Right renal cortex interstitium (tissue), 3 donors: ENCODE results near the gene FIG4. TPM values are rescaled to one million over a fixed set of nuclear protein-coding genes. Genes with fewer than 3 reads are reported as not detected.
"Not testable (repeated sequence)": the region's sequence is repeated elsewhere in the genome, so short reads cannot be mapped to it uniquely, and the experiment has no call there.

Source experiments
- DNase-seq, 3 donors: peaks; one replicate each; pipeline ENCODE4 v3.0.0-alpha.2; 2013; ENCODE audit warnings: low read depth in 3 of 3, low spot score in 2 of 3
- polyA plus RNA-seq, 3 donors: library from polyadenylated mRNA; unstranded; fragments of 120-200 nt; gene quantifications; one replicate each; pipeline ENCODE4 v1.2.1, GENCODE V29; 2013; ENCODE audit not compliant: insufficient read length in 3 of 3

The FIG4 gene
- 10 to 100 TPM; 25.6 to 26.7 (median 25.8) TPM for polyA plus RNA-seq

DNA sequence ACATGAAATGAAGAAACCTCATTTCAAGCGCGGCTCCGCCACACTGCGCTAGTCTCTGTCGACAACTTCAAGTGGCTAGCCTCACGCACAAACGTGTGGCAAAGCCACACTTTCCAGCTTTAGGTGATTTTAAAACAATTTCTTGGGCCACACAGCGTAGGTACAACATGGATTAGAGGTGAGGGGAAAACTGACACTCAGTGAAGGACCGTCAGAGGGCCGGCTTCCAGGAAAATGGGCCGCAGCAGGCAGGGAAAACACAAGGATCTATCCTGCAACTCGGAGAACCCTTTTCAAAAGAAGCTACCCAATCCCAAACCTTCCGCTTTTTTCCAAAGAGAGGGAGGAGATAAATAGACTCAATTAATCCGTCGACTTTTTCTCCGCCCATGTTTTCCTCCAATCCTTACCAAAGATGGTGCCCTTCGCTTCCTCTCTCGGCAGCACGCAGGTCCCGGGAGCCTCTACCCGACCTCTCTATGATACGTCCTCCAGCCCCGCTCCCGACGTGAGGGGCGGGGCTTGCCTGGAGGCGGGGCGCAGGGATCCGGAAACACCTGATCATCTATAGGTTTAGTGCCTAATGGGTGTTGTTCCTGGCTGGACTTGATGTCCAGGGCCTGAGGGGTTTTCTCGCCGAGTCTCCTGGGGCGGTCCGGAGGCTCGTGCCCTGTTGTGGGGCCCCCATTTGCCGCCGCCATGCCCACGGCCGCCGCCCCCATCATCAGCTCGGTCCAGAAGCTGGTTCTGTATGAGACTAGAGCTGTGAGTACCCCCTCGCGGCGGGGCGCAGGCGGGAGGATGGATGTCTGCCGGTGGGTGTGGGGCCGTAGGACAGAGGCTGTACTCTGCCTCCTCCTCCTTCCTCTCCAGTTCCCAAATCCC, at the start of gene FIG4, which contains the start of gene AK9:
TSS of gene FIG4 (plus strand) at position 560 of the 885 bp plus-strand sequence. CDS start at position 700, 140 bp downstream.
TSS of gene AK9 (minus strand) at position 466 of the 885 bp plus-strand sequence. CDS start 15,457 bp downstream, outside the sequence.
- DNase-seq, result peak; percentile 77 to 85 (median 84)

DNA sequence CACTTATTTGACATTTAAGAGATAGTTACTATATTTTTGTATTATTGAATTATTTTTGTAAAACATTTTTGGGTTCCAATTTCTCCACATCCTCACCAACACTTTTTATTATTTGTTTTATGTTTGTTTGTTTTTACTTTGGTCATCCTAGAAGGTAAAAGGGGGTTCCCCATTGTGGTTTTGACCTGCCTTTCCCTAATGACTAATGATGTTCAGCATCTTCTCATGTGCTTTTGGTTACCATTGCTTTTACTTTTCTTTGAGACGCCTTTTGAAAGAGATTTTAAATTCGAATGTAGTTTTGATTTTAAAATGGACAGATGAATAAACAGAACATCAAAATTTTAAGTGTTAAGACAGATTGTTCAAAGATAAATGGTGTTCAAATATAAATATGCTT, 47.0 kb upstream of the FIG4 start:
- no peak for DNase-seq

DNA sequence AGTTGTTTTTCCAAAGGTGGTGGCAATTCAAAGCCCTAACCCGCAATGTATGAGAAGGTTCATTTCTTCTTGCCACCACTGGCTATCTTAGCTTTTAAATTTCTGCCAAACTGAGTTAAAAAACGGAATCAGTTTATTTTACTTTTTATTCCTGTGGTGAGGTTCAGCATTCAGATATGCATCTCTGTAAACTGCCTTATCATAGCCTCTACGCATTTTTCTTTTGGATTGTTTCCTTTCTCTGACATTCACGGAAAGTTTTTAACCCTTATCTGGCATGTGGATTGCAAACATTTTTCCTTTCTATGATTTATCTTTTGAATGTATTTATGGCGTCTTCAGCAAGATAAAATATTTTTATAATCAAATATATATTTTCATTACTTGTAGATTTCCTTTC, 37.8 kb upstream of the FIG4 start:
- no peak for DNase-seq

DNA sequence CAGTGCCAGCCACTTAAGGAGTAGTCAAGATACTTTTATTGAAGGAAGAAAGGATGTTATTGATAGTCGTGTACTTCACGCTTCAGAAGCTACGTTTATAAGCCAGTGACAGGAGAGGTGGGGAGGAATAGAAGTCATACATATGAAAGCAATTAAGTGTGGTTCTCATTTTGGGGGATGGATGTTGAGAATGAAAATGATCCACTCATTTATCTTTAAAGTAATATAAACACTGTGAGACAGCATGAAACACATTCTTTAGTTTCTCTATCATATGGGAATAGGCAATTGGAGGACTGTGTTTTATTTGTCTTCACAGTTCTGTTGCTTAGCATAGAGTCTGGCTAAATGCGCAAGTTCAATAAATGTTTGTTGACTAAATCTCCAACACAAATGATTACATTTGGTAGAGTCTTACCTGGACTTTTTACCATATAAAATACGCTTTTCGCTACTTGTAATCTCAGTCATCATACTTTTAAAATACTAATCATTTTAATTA, 35.3 kb upstream of the FIG4 start:
- no peak for DNase-seq

DNA sequence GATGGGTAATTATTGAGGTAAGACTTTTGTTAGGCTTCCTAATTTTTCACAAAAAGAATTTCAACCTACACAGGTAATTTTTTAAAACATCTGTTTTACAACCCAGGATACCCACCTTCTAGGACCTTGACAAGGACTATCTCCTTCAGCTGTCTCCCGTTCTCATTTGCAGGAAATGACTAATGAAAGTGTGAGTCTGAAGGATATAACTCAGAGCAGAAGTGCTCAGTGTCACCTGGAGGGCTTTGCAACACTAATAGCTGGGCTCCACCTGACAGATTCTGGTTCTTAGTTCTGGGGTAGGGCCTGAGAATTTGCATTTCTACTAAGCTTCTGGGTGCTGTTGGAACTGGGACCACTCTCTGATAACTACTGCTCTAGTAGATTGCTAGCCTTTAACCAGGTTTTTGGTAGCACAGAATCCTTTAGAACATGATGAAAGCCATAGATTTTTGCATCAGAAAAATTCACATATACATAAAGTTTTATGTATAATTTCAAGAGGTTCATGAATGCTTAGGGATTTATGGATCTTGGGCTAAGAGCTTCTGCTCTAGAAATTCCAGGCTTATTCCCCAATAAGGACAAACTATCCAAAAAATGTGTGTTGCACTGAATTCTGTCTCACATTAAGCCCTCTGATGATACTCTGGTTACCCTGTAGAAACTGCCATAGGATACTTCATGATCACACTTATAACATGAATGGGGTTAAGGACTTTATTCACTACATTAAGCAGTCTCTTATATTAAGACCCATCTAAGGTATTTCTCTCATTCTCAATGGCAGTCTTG, 30.4 kb upstream of the FIG4 start:
- no peak for DNase-seq

DNA sequence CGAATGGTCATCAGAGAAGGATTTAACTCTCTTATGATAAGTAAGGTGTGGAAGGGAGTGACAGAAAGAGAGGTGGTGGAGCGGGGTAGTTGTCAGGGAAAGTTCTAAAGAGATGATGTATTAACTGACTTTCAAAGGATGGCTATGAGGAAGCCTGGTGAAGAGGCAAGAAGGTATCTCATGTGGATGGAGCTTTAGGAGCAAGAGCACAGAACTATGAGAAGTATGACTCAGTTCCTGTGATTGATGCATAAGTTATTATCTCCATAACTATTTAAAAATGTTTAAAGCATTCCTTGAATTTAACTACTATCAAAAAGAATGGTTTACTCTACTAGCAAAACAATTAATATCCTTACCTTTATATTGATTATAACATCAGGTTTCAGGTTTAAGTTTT, 28.9 kb upstream of the FIG4 start:
- no peak for DNase-seq

DNA sequence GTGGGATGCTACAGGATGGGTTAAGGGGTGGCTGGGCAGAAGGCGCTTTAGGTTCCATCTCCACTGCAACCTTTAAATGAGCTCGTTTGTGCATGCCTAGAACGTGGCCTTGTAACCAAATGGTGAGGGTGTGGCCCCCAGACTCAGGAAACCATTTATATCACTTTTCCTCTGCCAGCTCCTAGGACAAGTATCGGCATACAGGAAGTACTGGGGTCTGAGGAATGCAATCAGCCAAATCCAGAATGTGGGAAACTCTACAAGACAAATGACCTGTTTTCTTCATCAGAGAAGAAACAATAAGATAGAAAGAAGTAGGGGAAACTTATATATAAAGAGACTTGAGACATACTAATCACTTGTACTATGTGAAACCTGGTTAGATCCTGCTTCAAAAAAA, 21.3 kb upstream of the FIG4 start:
- no peak for DNase-seq

DNA sequence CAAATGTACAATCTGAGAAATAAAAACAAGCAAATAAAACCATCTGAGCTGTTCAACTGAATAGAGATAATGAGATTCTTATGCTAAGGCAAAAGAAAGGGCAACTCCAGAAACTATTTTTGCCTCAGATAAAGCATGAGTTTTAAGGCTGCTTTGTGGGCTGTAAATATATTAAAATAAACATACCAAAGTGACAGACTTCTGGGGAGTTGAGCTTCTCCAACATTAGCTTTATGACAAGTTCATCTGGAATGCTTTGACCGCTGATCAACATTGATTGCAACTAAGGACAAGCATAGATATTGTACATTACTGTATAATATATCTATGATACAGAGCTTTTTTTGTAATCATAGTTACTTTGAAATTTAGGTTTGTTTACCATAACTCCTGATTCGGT, 19.4 kb upstream of the FIG4 start:
- DNase-seq, result no peak

DNA sequence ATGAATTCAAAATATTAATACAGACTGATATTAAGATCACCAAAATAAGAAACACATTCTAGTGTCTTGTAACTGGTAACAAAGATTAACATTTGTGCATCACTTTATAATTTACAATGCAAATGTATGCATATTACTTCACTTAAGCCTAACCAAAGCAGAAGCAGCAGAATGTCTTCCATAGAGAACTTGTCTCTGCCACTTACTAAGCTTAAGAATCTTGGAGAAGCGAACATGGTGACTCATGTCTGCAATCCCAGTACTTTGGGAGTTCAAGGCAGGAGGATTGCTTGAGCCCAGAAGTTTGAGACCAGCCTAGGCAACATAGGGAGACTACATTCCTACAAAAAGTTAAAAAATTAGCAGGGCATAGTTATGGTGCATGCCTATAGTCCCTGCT, 18.9 kb upstream of the FIG4 start:
- no peak for DNase-seq

DNA sequence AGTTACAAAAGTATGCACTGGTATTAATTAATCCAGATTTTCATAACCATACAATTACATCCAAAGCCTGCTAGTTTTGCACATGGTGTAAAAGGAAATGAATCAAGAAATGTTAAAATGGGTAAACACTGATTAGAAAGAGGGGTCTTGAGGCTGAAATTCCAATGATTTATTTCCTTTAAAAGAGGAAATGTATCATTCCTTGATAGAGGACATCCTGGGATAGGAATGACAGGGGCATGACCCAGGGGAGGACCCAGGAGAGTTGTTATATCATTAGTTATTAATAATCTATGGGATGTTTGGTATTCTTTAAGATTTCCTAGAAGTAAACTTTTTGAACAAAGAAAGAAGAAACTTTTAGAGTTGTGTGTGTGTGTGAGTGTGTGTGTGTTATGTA, 18.3 kb upstream of the FIG4 start:
- no peak for DNase-seq

DNA sequence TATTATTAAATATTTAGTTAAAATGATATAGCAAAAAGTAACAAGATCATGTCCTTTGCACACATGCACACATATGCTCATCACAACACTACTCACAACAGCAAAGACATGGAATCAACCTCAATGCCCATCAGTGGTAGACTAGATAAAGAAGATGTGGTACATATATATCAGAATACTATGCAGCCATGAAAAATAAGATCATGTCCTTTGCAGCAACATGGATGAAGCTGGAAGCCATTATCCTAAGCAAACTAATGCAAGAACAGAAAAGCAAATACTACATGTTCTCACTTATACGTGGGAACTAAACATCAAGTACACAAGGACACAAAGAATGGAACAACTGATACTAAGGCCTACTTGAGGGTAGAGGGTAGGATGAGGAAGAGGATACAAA, 14.4 kb upstream of the FIG4 start:
- no peak for DNase-seq

DNA sequence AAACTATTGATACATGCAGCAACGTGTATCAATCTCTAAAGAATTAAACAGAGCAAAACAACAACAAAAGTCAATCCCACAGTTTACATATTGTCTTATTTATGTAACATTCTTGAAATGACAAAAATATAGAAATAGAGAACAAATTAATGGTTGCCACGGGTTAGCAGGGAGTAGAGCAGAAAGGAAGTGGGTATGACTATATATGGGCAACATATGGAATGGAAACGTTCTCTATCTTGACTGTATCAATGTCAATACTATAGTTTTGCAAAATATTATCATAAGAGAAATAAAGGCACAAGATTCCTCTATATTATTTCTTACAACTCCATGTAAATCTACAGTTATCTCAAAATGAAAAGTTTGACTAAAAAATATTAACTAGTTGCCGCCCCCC, 12.9 kb upstream of the FIG4 start:
- no peak for DNase-seq

DNA sequence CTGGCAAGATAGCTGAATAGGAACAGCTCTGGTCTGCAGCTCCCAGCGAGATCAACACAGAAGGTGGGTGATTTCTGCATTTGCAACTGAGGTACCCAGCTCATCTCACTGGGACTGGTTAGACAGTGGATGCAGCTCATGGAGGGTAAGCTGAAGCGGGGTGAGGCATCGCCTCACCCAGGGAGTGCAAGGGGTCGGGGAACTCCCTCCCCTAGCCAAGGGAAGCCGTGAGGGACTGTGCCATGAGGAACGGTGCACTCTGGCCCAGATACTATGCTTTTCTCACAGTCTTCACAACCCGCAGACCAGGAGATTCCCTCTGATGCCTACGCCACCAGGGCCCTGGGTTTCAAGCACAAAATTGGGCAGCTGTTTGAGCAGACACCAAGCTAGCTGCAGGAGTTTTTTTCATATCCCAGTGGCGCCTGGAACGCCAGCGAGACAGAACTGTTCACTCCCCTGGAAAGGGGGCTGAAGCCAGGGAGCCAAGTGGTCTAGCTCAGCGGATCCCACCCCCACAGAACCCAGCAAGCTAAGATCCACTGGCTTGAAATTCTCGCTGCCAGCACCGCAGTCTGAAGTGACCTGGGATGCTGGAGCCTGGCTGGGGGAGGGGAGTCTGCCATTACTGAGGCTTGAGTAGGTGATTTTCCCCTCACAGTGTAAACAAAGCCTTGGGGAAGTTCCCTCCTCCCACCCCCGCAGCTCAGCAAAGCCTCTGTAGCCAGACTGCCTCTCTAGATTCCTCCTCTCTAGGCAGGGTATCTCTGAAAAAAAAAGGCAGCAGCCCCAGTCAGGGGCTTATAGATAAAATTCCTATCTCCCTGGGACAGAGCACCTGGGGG, 12.2 kb upstream of the FIG4 start:
- DNase-seq, result not testable (repeated sequence)

DNA sequence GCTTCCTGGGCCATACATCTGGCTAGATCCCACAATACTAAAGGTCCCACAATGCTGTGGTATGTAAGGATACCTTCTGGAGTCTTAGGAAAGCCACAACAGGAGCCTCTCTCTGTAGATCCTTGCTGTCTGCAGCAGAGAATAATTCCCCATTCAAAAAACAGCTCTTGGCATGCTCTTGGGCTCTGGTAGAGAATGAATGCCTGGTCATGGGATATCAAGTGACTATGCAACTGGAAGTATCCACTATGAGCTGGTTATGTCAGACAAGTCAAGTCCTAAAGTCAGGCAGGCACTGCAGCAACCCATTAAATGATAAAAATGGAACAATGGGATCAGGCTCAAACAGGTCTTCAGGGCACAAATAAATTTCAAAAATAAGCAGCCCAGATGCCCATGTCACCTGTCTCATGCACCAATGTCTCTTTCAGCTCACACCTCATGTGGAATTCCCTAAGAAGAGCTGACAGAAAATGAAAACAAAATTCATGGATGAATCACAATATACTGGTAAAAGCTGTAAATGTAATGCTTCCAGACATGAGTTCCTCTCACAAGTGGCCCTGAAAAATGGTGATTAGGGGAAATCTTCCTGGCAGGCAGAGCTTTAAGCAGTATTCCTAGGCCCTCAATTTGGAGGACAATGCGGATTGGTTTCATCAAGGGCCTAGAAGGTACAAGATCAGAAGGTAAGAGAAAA, 4.4 kb upstream of the FIG4 start:
- DNase-seq, result no peak

DNA sequence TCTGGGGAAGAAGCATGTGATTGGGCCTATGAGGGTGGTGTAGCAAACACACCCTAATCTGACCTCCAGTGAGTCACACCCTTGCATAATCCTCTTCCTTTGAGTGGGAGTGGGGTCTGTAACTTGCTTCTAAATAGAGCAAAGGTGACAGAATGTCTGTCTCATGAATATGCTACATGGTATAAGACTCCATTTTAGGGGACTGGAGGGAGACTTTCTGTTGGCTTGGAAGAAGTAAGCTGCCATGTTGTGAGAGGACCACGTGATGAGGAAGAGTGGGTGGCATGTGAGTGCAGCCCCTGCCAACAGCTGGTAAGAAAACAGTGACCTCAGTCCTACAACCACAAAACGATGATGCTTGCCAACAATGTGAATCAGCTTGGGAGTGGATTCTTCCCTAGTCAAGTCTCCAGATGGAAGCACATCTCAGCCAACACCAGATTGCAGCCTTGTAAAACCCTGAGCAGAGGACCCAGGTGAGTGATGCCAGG, 3.8 kb upstream of the FIG4 start:
- no peak for DNase-seq

DNA sequence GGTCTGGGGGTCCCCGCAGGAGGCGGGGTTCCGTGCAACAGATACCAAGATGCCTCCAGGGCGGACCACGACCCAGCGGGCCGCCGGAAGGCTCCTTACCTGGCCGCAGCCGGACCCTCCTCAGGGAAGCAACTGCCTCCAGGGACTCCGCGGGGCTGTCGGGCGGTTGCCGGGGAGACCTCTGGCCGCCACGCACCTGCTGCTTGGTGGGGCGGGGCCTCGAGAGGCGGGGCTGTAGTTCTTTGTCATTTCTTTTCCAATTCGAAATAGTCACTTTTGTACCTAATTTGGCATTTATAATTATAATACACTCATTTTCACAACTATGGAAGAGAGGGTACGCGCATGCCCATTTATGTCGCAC, 741 bp upstream of the FIG4 start:
- peak in 1 of 3 donors; percentile 41 for DNase-seq

DNA sequence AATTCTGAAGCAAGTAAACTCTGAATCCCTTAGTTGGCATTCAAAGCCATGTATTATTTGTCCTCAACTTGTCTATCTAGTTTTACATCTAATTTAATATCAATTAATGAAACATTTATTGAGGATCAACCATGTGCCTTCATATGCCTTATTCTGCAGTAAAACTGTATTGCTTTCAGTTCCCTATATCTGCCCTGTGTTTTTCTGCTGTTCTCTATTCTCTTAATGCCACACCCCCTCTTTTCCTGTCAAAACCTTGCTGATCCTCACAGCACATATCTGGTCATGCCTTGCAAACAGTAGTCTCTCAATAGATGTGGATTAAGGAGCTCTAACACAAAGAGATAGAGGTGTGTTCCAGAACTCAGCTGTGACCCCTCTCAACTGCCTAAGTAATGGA, 2.0 kb downstream of the FIG4 start:
- no peak for DNase-seq

DNA sequence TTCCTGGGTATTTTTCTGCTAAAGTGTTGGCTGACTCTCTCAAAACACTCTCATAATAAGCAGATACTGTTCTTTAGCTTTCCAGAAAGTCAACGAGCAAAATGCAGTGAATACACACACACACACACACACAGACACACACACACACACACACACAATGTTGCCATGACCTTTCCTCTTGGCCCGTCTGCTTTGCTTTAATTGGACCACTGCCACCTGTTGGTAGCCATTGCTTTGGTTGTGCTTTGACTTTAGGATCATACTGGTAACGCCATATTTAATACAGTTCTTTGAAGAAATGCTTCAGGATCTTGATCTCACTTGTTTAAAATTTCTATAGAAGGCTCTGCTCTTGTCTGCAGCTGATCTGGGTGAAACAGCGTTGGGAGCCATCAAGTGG, 4.4 kb downstream of the FIG4 start:
- no peak for DNase-seq

DNA sequence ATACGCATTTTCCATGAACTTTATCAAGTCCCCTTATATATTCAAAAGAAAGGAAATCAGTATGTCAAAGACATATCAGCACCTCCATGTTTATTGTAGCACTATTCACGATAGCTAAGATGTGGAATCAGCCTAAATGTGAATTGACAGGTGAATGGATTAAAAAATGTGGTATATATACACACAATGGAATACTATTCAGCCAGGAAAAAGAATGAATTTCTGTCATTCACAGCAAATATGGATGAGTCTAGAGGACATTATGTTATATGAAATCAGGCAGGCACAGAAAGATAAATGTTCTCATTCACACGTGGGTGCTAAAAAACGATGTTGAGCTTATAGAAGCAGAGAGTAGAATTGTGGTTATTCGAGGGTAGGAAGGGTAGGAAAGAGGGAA, 5.3 kb downstream of the FIG4 start:
- no peak for DNase-seq

DNA sequence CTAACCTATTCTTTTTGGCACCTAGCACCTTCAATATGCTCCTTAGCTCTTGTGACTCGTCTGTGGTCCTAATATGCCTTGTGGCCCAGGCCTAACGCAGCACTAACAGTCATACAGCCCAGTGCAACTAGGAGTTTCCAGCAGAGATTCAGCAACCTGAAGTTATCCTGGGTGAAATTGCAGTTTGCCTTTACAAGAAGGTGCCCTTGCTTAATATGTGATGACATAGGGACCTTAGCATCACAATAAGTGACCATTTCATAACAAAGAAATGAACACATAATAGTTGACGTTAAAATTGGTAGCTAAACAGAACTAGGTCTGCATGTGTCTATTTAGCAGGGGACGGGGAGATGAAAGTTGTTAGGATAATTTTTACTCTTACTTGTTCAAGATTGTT, 10.1 kb downstream of the FIG4 start:
- DNase-seq, result no peak
